ENCODE data around the gene SLF2. TPM values are rescaled to one million over a fixed set of nuclear protein-coding genes. Genes with fewer than 3 reads are reported as not detected.

The SLF2 gene
- total RNA-seq, 4 donors from 2014 or later, result 8.3 to 23.3 (median 14.9) TPM

DNA sequence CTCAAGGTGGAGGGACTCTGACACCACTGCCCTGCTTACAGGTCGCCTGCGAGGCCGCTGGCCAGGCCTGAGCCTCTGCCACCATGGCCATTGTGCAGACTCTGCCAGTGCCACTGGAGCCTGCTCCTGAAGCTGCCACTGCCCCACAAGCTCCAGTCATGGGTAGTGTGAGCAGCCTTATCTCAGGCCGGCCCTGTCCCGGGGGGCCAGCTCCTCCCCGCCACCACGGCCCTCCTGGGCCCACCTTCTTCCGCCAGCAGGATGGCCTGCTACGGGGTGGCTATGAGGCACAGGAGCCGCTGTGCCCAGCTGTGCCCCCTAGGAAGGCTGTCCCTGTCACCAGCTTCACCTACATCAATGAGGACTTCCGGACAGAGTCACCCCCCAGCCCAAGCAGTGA is 89.7 kb downstream of the SLF2 start:
- WGBS, 2 donors, result 91 to 92% methylated on average over 8 of the region's 11 CpGs
- no peak for DNase-seq (ENCODE audit: low spot score in 2 of 2)
- no peak overlapping the region for H3K4me3 ChIP-seq (ENCODE audit: low read depth, poor library complexity, severe bottlenecking)
- TF ChIP-seq POLR2A (IDR thresholded peaks at IDR 0.05), result no peak
- TF ChIP-seq, protein P1, sequence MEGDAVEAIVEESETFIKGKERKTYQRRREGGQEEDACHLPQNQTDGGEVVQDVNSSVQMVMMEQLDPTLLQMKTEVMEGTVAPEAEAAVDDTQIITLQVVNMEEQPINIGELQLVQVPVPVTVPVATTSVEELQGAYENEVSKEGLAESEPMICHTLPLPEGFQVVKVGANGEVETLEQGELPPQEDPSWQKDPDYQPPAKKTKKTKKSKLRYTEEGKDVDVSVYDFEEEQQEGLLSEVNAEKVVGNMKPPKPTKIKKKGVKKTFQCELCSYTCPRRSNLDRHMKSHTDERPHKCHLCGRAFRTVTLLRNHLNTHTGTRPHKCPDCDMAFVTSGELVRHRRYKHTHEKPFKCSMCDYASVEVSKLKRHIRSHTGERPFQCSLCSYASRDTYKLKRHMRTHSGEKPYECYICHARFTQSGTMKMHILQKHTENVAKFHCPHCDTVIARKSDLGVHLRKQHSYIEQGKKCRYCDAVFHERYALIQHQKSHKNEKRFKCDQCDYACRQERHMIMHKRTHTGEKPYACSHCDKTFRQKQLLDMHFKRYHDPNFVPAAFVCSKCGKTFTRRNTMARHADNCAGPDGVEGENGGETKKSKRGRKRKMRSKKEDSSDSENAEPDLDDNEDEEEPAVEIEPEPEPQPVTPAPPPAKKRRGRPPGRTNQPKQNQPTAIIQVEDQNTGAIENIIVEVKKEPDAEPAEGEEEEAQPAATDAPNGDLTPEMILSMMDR (IDR thresholded peaks at IDR 0.05), result no peak
- intact Hi-C loops (cut with DNase I; ENCODE audit: low total_unique reads), result no loop called here

DNA sequence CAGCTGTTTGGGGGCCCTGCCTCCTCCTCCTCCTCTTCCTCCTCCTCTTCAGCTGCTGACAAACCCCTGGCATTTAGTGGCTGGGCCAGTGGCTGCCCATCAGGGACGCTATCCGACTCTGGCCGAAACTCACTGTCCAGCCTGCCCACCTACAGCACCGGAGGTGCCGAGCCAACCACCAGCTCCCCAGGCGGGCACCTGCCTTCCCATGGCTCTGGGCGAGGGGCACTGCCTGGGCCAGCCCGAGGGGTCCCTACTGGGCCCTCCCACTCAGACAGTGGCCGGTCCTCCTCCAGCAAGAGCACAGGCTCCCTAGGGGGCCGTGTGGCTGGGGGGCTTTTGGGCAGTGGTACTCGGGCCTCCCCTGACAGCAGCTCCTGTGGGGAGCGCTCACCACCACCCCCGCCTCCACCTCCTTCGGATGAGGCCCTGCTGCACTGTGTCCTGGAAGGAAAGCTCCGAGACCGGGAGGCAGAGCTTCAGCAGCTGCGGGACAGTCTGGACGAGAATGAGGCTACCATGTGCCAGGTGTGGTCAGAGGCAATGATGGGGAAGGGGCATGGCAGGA is 91.0 kb downstream of the SLF2 start:
- intact Hi-C loops (cut with DNase I; ENCODE audit: low total_unique reads), result no loop called here
- no peak for DNase-seq (ENCODE audit: low spot score in 2 of 2)
- no peak for TF ChIP-seq POLR2A (IDR thresholded peaks at IDR 0.05)
- TF ChIP-seq, protein P1 (IDR thresholded peaks at IDR 0.05), result no peak
- 92 to 93% methylated on average over 11 to 18 of the region's 18 CpGs for WGBS, 2 donors
- no peak overlapping the region for H3K4me3 ChIP-seq (ENCODE audit: low read depth, poor library complexity, severe bottlenecking)

DNA sequence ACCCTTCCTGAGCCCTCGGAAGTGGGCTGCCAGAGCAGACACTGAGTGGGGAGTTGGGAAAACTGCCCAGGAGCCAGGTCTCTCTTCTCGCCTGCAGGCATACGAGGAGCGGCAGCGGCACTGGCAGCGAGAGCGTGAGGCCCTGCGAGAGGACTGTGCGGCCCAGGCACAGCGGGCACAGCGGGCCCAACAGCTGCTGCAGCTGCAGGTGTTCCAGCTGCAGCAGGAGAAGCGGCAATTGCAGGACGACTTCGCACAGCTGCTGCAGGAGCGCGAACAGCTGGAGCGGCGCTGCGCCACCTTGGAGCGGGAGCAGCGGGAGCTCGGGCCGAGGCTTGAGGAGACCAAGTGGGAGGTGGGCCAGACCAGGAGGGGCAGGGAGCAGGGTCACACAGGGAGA is 92.6 kb downstream of the SLF2 start:
- WGBS, 2 donors, result 80 to 84% methylated on average over 23 of the region's 23 CpGs
- DNase-seq (ENCODE audit: low spot score in 2 of 2), result no peak
- intact Hi-C loops (cut with DNase I; ENCODE audit: low total_unique reads), result no loop called here
- H3K4me3 ChIP-seq (ENCODE audit: low read depth, poor library complexity, severe bottlenecking), result no peak overlapping the region
- TF ChIP-seq, protein P1 (IDR thresholded peaks at IDR 0.05), result no peak
- TF ChIP-seq POLR2A (IDR thresholded peaks at IDR 0.05), result no peak

DNA sequence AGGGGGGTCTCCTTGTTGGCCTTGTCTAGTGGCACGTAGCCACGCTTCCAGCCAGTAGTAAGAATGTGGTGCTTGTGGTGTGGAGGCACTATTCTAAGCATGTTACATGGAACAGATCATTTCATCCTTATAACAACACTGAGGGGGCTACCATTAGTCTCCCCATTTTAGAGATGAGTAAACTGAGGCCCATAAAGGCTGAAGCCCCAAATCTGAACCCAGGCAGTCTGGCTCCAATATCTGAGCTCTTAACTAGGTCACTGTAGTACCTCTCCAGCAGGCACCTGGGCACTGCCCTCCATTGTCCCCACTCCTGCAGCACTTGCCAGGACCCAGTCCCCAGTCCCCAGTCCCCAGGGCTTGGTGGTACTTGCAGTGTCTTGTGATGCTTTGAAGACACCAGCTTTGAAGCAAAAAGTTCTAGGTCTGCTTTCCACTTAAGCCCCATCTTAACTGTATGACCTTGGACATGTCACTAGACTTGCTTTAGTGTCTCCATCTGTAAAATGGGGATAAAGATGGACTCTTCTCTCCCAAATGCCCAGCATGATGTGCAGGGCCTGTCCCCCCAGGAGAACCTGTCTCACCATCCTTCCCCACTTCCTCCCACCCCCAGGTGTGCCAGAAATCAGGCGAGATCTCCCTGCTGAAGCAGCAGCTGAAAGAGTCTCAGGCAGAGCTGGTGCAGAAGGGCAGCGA is 93.3 kb downstream of the SLF2 start:
- no peak for TF ChIP-seq POLR2A (IDR thresholded peaks at IDR 0.05)
- TF ChIP-seq, protein P1 (IDR thresholded peaks at IDR 0.05), result no peak
- no peak overlapping the region for H3K4me3 ChIP-seq (ENCODE audit: low read depth, poor library complexity, severe bottlenecking)
- intact Hi-C loops (cut with DNase I; ENCODE audit: low total_unique reads), result no loop called here
- no peak for DNase-seq (ENCODE audit: low spot score in 2 of 2)
- 93 to 94% methylated on average over 4 of the region's 4 CpGs for WGBS, 2 donors

DNA sequence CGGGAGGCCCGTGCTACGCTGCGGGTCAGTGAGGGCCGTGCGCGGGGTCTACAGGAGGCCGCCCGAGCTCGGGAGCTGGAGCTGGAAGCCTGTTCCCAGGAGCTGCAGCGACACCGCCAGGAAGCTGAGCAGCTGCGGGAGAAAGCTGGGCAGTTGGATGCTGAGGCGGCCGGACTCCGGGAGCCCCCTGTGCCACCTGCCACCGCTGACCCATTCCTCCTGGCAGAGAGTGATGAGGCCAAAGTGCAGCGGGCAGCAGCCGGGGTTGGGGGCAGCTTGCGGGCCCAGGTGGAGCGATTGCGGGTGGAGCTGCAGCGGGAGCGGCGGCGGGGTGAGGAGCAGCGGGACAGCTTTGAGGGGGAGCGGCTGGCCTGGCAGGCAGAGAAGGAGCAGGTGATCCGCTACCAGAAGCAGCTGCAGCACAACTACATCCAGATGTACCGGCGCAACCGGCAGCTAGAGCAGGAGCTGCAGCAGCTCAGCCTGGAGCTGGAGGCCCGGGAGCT is 93.9 kb downstream of the SLF2 start:
- WGBS, 2 donors, result 85 to 88% methylated on average over 32 to 33 of the region's 33 CpGs
- TF ChIP-seq, protein P1 (IDR thresholded peaks at IDR 0.05), result no peak
- TF ChIP-seq POLR2A (IDR thresholded peaks at IDR 0.05), result no peak
- intact Hi-C loops (cut with DNase I; ENCODE audit: low total_unique reads), result no loop called here
- no peak for DNase-seq (ENCODE audit: low spot score in 2 of 2)
- no peak overlapping the region for H3K4me3 ChIP-seq (ENCODE audit: low read depth, poor library complexity, severe bottlenecking)

Measured in lower leg skin (tissue), 4 donors.